ENCODE measurements around the gene GAD1.

GAD1 gene

GRCh38 chr2:170892391-170892951, 75.8 kb downstream of the GAD1 start:
- DNase-seq (ENCODE audit: insufficient read length, low spot score) (no peak), FAIRE-seq (no peak)
- no peak for TF ChIP-seq CTCF (IDR thresholded peaks at IDR 0.05; ENCODE audit: insufficient read depth, missing control alignments)

GRCh38 chr2:170895023-170895757, 78.5 kb downstream of the GAD1 start:
- DNase-seq (ENCODE audit: insufficient read length, low spot score) (no peak), FAIRE-seq (no peak)
- no peak for TF ChIP-seq CTCF (IDR thresholded peaks at IDR 0.05; ENCODE audit: insufficient read depth, missing control alignments)

- DNase-seq (ENCODE audit: insufficient read length, low spot score) (no peak), FAIRE-seq (no peak)
- no peak for TF ChIP-seq CTCF (IDR thresholded peaks at IDR 0.05; ENCODE audit: insufficient read depth, missing control alignments)
These were observed 79.9 kb downstream of the GAD1 start for GRCh38 chr2:170896622-170897021.

- FAIRE-seq (no peak), DNase-seq (ENCODE audit: insufficient read length, low spot score) (no peak)
- no peak for TF ChIP-seq CTCF (IDR thresholded peaks at IDR 0.05; ENCODE audit: insufficient read depth, missing control alignments)
These were observed 80.4 kb downstream of the GAD1 start for GRCh38 chr2:170897108-170897507.

- no peak for DNase-seq (ENCODE audit: insufficient read length, low spot score)
- no peak for FAIRE-seq
- no peak for TF ChIP-seq CTCF (IDR thresholded peaks at IDR 0.05; ENCODE audit: insufficient read depth, missing control alignments)
These were observed 89.2 kb downstream of the GAD1 start for GRCh38 chr2:170905864-170906263.
